Endometrial microvascular endothelial cells (primary cell): ENCODE results near the gene HHIP. TPM values are rescaled to one million over a fixed set of nuclear protein-coding genes. Genes with fewer than 3 reads are reported as not detected.

Experiments
- in situ Hi-C: cut with HindIII; loops from 2 replicates; pipeline ENCODE4 v1.10.0; 2017; ENCODE audit warnings: low sequenced_read_pairs, low pct_unique_long_range_greater_than_20kb; ENCODE audit errors: inconsistent ontology term
- total RNA-seq: library from RNA; depleted of rRNA; stranded (reverse); fragments of >200 nt; gene quantifications from one replicate; pipeline ENCODE4 v1.2.3, GENCODE V29; 2015; ENCODE audit errors: inconsistent ontology term

The HHIP gene, protein sequence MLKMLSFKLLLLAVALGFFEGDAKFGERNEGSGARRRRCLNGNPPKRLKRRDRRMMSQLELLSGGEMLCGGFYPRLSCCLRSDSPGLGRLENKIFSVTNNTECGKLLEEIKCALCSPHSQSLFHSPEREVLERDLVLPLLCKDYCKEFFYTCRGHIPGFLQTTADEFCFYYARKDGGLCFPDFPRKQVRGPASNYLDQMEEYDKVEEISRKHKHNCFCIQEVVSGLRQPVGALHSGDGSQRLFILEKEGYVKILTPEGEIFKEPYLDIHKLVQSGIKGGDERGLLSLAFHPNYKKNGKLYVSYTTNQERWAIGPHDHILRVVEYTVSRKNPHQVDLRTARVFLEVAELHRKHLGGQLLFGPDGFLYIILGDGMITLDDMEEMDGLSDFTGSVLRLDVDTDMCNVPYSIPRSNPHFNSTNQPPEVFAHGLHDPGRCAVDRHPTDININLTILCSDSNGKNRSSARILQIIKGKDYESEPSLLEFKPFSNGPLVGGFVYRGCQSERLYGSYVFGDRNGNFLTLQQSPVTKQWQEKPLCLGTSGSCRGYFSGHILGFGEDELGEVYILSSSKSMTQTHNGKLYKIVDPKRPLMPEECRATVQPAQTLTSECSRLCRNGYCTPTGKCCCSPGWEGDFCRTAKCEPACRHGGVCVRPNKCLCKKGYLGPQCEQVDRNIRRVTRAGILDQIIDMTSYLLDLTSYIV
- total RNA-seq, result 94.6 TPM

- in situ Hi-C loops, result no loop called here
Measured at GRCh38 chr4:144645631-144646522, at the start of gene HHIP. TSS of gene HHIP (plus strand) at chr4:144646156. CDS start at chr4:144646676, 520 bp downstream.

GRCh38 chr4:144597171-144597570 lies 48.8 kb upstream of the HHIP start:
- in situ Hi-C loops, result no loop called here

- in situ Hi-C loops, result no loop called here
Measured at GRCh38 chr4:144599621-144600020, 46.3 kb upstream of the HHIP start.

DNA sequence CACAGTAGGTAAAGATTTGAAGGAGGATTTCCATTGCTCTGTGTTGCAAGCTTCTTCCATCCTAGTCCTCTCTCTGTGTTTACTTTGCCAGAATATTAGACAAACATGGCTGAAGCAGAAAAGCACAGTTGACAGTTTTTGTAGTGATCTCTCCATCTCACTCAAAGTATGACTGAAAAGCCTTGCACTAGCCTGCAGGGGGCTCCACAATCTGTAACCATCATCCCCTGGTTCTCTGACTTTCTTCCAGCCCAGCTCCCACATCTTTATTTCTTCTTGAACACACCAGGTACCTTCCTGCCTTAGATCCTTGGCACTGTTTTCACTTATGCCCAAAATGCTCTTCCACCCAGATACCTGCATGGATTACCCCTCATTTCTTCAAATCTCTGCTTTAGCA lies 34.1 kb upstream of the HHIP start:
- in situ Hi-C loops, result no loop called here

GRCh38 chr4:144614850-144615585 lies 30.9 kb upstream of the HHIP start:
- in situ Hi-C loops, result no loop called here

GRCh38 chr4:144621681-144622080 lies 24.3 kb upstream of the HHIP start:
- in situ Hi-C loops, result no loop called here

DNA sequence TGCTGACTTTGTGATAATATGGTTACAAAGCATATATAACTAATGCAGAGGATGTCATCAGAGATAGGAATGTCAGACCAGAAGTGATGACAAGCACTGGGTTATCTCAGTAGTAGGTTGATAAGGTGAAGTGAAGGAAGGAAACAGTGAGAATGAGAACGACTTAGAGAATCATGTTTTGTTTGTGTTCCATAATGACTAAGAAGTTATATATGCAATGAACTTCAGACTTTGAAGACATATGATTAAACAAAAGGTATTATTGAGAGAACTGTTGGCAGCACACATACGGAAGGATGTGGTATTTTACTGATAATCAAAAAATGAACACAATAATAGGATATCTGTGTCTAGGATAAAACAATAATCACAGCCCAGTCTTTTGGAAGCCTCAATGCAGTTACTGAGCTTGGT lies 18.3 kb upstream of the HHIP start:
- in situ Hi-C loops, result no loop called here

DNA sequence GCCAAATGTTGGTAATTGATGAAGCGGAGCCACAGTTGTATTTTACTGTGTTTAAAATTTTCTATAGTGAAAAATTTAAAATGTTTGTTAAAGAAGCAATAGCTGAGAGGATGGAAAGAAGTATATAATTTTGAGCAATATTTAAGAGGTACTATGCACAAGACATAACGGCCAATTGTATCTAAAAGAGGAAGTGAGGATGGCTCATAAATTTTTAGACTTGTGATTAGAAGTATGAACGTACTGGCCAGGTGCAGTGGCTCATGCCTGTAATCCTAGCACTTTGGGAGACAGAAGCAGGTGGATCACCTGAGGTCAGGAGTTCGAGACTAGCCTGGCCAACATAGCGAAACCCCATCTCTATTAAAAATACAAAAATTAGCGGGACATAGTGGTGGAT lies 12.7 kb upstream of the HHIP start:
- in situ Hi-C loops, result no loop called here

- in situ Hi-C loops, result no loop called here
Measured at GRCh38 chr4:144634978-144635747, 10.8 kb upstream of the HHIP start.

- in situ Hi-C loops, result no loop called here
Measured at GRCh38 chr4:144644368-144645101, 1.4 kb upstream of the HHIP start.

GRCh38 chr4:144645102-144645630 lies 790 bp upstream of the HHIP start:
- in situ Hi-C loops, result no loop called here

GRCh38 chr4:144646523-144647094 lies 653 bp downstream of the HHIP start:
- in situ Hi-C loops, result no loop called here

DNA sequence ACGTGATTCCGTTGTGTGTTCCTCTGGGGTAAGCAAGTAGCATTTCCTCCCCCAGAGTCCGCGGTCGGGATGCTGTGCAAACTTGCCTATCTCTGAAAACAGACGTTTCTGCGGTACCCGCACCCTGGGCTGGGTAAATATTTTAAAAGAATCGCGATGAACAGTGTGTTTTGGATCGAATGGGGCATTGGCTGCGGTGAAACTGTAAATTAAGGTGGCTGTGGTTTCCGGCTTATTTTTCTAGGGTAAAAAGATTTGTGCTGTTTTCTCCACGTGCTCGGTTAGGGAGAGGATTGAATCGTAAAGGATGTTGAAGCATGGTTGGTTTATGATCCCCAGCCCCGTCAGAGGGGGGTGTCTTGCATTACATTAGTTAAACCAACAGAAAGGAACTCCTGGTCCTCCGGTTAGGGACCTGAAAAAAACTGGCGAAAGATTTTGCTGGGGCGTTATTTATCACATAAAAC lies 1.2 kb downstream of the HHIP start:
- in situ Hi-C loops, result no loop called here

- in situ Hi-C loops, result no loop called here
Measured at GRCh38 chr4:144647590-144647989, 1.6 kb downstream of the HHIP start.

DNA sequence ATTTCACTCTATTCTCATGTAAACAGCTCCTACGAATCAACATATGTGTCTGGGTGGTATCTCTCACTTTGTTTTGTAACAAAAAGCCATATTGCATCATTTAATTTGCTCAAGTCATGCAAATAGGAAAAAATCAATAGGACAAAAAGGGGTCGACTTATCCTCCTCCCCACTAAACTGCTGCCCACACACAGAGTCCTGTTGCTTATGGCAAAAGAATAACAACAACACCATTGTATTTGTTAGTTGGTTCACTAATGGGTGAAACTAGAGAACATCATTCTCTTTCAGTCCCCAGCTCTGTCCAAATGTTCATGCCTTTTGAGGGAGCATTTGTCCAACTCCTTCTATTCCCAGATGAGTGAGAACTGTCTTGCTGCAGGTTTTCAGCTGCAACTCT lies 2.1 kb downstream of the HHIP start:
- in situ Hi-C loops, result no loop called here

DNA sequence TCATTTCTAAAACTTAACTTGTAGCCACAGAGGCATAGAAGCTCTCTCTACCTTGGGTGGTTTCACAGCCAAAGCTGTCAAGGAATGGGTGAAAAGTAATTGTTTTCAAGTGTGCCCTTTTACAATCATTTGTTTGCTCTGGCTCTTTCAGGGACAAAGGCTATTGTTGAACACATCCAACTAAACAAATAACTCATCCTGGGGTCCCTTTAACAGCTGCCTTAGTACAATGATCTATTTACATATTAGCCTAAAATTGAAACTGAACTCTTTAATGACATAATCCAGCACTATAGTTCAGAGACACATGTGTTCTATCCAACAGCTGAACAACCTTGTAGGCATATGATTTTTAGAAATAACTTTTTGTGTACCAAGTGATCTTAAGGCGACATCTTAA lies 3.7 kb downstream of the HHIP start:
- in situ Hi-C loops, result no loop called here
